Heart left ventricle (tissue), 13 donors: ENCODE data around the gene NR4A1.
A peak's percentile ranks its signal among the peaks of the same experiment; 100 is the strongest.

Experiments
- CTCF ChIP-seq, 12 donors: fragments of 200-600 bp; sonication (generic) in 4 of 12; IDR thresholded peaks; one replicate each; pipeline versions ENCODE4 v1.5.0 to v1.8.0; 2018 to 2022; ENCODE audit warnings: antibody characterized with exemption in 12 of 12, mild to moderate bottlenecking in 5 of 12
- POLR2A ChIP-seq, 2 donors: fragments of 450-650 bp; IDR thresholded peaks; one replicate each; pipeline ENCODE4 v1.6.1; 2017; ENCODE audit warnings: antibody characterized with exemption in 2 of 2, mild to moderate bottlenecking in 2 of 2, moderate library complexity in 2 of 2
- donor health status: ischemic (EF 13 %, LVEDD 7.1; RV severe dilation, severe dysfunction).
- donor health status: DM: no; HTN: yes; CAD: no.
- donor health status: DM: no; HTN: no; CAD: no.
- donor health status: ischemic (EF 25% LVEDD 6.9; RV normal size, moderate dysfunction).
- donor health status: ischemic (EF 25% LVEDD 5.7; RV mildly dilated, moderate dysfunction).
- donor health status: ischemic (EF 35%, LVEDD 5.7; RV mildly dilated, moderate dysfunction).
- donor health status: nonischemic (EF 11% LVEDD 7.7; RV severe dilation, severe dysfunction).
- donor health status: DM: yes; HTN: yes; CAD: no.
- donor health status: PGD.
- donor health status: ischemic (EF 29% LVEDD 5.4; RV normal size, mild dysfunction).
- donor health status: nonischemic (EF 23%, LVEDD 6.1; RV moderate dilation, normal function).

- peak in 5 of 12 donors; percentile 5 to 28 (median 14) for TF ChIP-seq CTCF (IDR thresholded peaks at IDR 0.05)
- TF ChIP-seq POLR2A (IDR thresholded peaks at IDR 0.05), result peak in 1 of 2 donors; percentile 18
Measured at GRCh38 chr12:52041695-52042123, 9.5 kb upstream of the NR4A1 start.
